ENCODE measurements around the gene PKNOX1.
"Not testable (repeated sequence)": the region's sequence is repeated elsewhere in the genome, so short reads cannot be mapped to it uniquely, and the experiment has no call there.

Gene PKNOX1

DNA sequence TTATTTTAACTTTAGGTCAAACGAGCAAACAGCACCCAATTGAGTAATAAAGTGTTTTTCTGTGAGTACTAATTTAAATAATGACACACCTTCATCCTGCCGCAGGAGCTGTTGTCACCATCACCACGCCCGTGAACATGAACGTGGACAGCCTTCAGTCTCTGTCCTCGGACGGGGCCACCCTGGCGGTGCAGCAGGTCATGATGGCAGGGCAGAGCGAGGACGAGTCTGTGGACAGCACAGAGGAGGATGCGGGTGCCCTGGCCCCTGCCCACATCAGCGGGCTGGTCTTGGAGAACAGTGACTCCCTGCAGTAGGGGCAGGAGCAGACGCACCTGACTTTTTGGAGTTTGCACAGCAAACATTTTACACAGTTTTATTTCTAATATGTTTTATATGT lies 55.4 kb downstream of the PKNOX1 start:
- no peak overlapping the region for H3K27ac ChIP-seq
- no peak for DNase-seq
- intact Hi-C loops (cut with DNase I; ENCODE audit: low total_unique reads) = no loop called here
- no peaks in the 10 kb centered on the region for H3K4me1 ChIP-seq
- TF ChIP-seq, protein P1, sequence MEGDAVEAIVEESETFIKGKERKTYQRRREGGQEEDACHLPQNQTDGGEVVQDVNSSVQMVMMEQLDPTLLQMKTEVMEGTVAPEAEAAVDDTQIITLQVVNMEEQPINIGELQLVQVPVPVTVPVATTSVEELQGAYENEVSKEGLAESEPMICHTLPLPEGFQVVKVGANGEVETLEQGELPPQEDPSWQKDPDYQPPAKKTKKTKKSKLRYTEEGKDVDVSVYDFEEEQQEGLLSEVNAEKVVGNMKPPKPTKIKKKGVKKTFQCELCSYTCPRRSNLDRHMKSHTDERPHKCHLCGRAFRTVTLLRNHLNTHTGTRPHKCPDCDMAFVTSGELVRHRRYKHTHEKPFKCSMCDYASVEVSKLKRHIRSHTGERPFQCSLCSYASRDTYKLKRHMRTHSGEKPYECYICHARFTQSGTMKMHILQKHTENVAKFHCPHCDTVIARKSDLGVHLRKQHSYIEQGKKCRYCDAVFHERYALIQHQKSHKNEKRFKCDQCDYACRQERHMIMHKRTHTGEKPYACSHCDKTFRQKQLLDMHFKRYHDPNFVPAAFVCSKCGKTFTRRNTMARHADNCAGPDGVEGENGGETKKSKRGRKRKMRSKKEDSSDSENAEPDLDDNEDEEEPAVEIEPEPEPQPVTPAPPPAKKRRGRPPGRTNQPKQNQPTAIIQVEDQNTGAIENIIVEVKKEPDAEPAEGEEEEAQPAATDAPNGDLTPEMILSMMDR (IDR thresholded peaks at IDR 0.05) = no peak
- H3K9me3 ChIP-seq = no peaks in the 10 kb centered on the region
- peaks cover 20 to 69% (median 44%) of the 10 kb centered on the region in 3 donors for H3K36me3 ChIP-seq
- no peaks in the 10 kb centered on the region for H3K27me3 ChIP-seq
- H3K4me3 ChIP-seq = no peak overlapping the region

DNA sequence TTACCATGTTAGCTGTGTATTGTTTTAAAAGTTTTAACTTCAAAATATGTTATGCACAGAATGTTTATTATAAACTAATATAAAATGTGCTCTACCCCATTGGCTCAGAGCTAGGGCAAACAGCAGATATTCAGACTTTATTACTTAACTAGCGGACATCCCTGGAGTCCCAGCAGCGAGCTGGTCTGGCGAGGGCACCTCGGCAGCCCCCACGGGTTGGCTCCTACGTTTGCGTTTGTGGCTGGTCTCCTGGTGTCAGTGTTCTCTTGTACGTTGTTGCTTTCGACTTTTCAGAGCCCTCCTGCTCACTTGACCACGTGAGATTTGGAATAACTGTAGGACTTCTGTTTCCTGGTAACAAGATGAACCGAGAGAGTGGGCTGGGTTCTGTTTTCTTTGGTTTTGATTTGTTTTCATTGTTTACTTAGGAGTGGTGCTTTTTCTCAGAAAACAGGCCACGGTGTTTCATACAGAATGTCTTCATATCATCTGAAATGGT lies 56.8 kb downstream of the PKNOX1 start:
- H3K4me3 ChIP-seq = no peak overlapping the region
- H3K9me3 ChIP-seq = no peaks in the 10 kb centered on the region
- intact Hi-C loops (cut with DNase I; ENCODE audit: low total_unique reads) = no loop called here
- H3K27me3 ChIP-seq = no peaks in the 10 kb centered on the region
- H3K27ac ChIP-seq = no peak overlapping the region
- H3K4me1 ChIP-seq = no peaks in the 10 kb centered on the region
- TF ChIP-seq, protein P1 (IDR thresholded peaks at IDR 0.05) = no peak
- peaks cover 15 to 63% (median 32%) of the 10 kb centered on the region in 3 donors for H3K36me3 ChIP-seq
- DNase-seq = no peak

DNA sequence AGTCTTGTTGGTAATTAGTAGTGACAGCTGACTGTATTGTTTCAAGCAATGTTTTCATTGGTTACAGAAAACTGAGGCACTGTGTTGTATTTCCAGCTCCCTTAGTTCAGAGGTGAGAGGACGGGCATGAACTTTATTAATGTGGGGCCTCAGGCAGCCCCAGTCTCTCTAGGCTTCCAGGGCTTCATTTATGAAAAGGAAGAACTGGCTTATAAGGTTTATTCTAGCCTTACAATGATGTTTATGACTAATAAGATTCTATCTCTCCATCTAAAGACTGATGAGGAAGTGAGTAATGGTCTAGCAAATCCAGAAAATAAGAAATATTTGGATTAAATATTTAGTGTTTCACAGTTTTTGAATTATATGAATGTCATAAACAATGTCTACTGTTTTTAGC lies 59.7 kb downstream of the PKNOX1 start:
- intact Hi-C loops (cut with DNase I; ENCODE audit: low total_unique reads) = no loop called here
- Histone ChIP-seq H3K4me3 (no peak overlapping the region), H3K27me3 (no peaks in the 10 kb centered on the region), H3K4me1 (no peaks in the 10 kb centered on the region), H3K9me3 (no peaks in the 10 kb centered on the region), H3K36me3 (peaks cover 15 to 41% (median 26%) of the 10 kb centered on the region in 3 donors), H3K27ac (no peak overlapping the region)
- TF ChIP-seq, protein P1 (IDR thresholded peaks at IDR 0.05) = no peak
- DNase-seq = no peak

DNA sequence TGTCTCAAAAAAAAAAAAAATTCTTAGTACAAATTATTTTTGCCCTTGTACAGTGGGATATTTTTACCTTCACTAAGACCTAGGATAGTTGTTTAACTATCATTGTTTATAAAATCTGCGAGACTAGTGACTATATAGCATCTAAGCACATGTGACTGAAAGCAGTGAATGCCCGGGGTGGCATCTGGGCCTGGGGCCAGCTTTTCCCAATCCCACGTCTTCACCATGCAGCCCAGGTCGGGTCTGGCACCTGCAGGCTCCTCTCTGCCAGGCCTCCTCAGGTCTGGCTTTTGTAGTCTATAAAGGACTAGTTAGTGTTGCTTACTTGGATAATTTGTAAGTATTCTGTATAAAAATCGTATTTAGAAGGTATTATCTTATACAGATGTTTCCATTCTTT lies 60.5 kb downstream of the PKNOX1 start:
- H3K27me3 ChIP-seq = no peaks in the 10 kb centered on the region
- intact Hi-C loops (cut with DNase I; ENCODE audit: low total_unique reads) = no loop called here
- H3K9me3 ChIP-seq = no peaks in the 10 kb centered on the region
- H3K27ac ChIP-seq = no peak overlapping the region
- no peak for DNase-seq
- TF ChIP-seq, protein P1 (IDR thresholded peaks at IDR 0.05) = no peak
- peaks cover 11 to 34% (median 22%) of the 10 kb centered on the region in 3 donors for H3K36me3 ChIP-seq
- no peaks in the 10 kb centered on the region for H3K4me1 ChIP-seq
- H3K4me3 ChIP-seq = no peak overlapping the region

DNA sequence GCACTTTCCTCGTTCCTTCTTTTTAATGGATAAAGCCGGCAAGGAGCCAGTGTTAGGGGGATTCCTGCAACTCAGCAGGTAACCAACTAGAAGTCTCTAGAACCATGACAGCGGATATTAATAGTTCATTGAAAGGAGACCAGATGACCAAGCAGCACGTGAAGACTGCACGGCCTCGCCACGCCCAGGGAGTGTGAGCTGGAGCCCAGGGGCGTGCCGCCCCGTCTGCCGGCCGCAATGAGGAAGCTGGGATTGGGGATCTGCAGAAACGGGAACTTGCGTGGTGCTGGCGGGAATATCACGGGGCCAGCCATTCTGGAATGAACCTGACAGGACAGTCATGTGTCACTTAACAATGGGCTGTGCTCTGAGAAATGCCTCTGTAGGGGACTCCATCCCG lies 62.5 kb downstream of the PKNOX1 start:
- peaks cover 0 to 13% (median 2%) of the 10 kb centered on the region in 3 donors for H3K36me3 ChIP-seq
- H3K4me3 ChIP-seq; H3K4me1 ChIP-seq; H3K9me3 ChIP-seq; H3K27ac ChIP-seq; intact Hi-C loops (cut with DNase I; ENCODE audit: low total_unique reads); H3K27me3 ChIP-seq; DNase-seq: not testable (repeated sequence)

DNA sequence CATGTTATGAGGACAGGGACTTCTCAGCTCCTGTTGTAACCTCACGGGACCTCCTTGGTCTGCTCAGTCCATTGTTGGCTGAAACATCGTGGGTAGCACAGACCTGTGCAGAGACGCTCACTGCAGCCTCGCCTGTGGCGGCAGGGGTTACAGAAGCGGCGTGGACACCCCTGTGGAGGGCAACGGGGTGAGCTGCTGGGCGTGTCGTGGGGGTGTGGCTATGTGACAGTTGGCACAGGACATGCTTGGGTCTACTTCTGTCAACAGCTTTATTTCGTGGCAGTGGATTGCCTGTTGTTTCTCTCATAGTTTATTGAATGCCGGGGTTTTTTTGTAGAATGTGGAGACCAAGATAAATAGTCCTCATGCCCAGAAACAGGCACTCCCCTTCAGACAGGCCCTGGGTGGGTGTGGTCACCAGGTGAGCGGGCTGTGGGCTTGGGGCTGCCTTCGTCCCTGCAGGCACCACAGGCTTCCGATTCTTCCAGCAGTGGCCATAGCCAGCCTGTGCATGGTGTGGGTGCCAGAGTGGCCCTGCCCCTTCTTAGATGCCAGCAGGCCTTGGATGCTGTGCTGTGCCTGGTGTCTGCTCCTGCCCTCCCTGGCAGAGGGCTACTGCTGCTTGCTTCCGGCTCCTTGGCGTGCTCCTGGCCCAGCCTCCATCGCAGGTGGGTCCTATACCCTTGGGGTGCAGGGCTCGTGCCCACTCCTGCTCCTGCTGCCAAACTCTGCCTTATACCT lies 63.7 kb downstream of the PKNOX1 start:
- H3K4me3 ChIP-seq; H3K36me3 ChIP-seq; H3K9me3 ChIP-seq; DNase-seq; H3K27me3 ChIP-seq; H3K4me1 ChIP-seq; intact Hi-C loops (cut with DNase I; ENCODE audit: low total_unique reads); H3K27ac ChIP-seq: not testable (repeated sequence)

DNA sequence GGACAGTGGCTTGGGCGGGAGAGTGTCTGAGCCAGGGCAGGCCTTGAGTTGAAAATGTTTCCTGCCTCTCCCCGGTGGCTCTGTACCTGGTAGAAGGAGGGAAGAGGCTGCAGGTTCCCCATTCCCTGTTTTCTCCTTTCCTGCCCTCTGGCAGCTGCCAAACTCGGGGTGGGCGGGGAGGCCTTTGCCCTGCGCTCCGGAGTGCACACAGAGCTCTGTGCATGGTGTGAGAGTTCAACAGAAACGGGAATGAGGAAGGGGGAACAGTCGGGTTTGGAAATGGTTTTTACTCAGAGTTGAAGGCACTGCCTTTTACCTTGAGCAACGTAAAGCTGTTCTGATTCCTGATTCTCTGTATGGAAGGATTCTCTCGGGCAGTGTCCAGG lies 64.3 kb downstream of the PKNOX1 start:
- H3K27ac ChIP-seq; H3K27me3 ChIP-seq; intact Hi-C loops (cut with DNase I; ENCODE audit: low total_unique reads); H3K36me3 ChIP-seq; H3K9me3 ChIP-seq; DNase-seq; H3K4me1 ChIP-seq; H3K4me3 ChIP-seq: not testable (repeated sequence)

DNA sequence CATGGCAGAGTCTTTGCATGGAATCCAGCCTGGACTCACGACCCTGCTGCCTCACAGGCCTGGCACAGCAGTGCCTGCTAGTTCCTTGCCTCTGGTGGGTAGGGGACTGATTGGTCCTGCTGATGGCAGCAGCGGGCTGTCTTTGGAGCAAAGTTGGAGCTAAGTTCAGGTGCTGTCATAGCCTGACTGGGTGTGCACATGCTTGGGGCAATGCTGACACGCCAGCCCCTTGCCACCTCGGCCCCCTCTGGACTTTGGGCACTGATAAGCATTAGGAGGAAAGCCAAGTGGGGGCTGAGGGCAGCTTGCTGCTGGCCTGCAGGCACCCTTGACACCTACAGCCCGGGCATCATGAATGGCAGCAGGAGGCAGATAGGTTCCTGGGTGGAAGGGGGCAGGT lies 67.8 kb downstream of the PKNOX1 start:
- H3K4me1 ChIP-seq; DNase-seq; H3K9me3 ChIP-seq; H3K27me3 ChIP-seq; H3K36me3 ChIP-seq; intact Hi-C loops (cut with DNase I; ENCODE audit: low total_unique reads); H3K27ac ChIP-seq; H3K4me3 ChIP-seq: not testable (repeated sequence)

DNA sequence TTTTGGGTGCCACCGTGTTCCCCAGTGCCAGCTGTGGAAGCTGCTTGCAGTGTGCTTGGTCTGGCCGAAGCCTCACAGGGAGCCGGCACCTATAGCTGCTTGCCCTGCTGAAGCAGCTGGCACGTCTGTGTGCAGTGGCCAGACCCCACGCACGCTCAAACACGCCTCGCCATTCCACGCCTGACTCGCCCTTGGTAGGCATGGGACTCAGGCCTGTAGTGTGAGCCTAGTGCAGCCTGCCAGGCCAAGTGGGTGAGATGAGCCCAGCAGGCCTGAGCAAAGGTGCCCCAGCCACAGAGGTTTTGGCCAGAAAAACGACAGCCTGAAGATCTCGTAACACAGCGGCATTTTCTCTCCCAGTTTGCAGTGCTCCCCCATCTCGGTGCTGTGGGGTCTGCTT lies 68.9 kb downstream of the PKNOX1 start:
- H3K27me3 ChIP-seq; H3K4me3 ChIP-seq; H3K27ac ChIP-seq; intact Hi-C loops (cut with DNase I; ENCODE audit: low total_unique reads); H3K9me3 ChIP-seq; H3K4me1 ChIP-seq; DNase-seq; H3K36me3 ChIP-seq: not testable (repeated sequence)

DNA sequence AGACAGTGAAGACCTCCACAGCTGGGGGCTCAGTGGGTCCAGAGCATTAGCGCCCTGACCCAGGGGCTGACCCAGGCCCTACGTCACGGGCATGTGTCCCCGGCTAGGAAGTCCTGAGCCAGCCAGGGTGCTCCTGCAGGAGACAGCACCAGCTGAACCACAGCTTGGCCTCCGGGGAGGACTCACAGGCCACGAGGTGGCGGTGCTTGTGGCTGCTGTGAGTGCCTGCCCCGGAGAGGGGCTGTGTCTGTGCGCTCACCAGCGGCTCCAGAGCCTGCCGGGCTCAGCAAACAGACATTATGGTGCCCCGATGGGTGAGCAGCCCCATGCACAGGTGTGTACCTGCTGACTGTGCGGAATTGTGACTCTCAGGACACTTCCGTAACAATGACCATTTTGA lies 70.2 kb downstream of the PKNOX1 start:
- DNase-seq; H3K36me3 ChIP-seq; H3K27me3 ChIP-seq; H3K4me1 ChIP-seq; H3K27ac ChIP-seq; H3K9me3 ChIP-seq; intact Hi-C loops (cut with DNase I; ENCODE audit: low total_unique reads); H3K4me3 ChIP-seq: not testable (repeated sequence)

All from tibial artery (tissue), 4 donors.